Muscle layer of colon (tissue), 2 donors: Measurements from ENCODE around the gene NOXA1.
A peak's percentile ranks its signal among the peaks of the same experiment; 100 is the strongest.
"Not testable (repeated sequence)": the region's sequence is repeated elsewhere in the genome, so short reads cannot be mapped to it uniquely, and the experiment has no call there.

Source experiments
- H3K27ac ChIP-seq: one replicate; pipeline ENCODE4 v1.7.0; 2013; ENCODE audit warnings: low read depth, mild to moderate bottlenecking, low read length, moderate library complexity
- H3K27me3 ChIP-seq, 2 donors: one replicate each; pipeline ENCODE4 v1.7.0; 2013; ENCODE audit warnings: low read length in 2 of 2, mild to moderate bottlenecking in 2 of 2; ENCODE audit not compliant: insufficient read depth in 2 of 2, control insufficient read depth in 1 of 2
- H3K36me3 ChIP-seq: one replicate; pipeline ENCODE4 v1.7.0; 2013; ENCODE audit warnings: mild to moderate bottlenecking, low read length; ENCODE audit not compliant: insufficient read depth
- H3K4me1 ChIP-seq: one replicate; pipeline ENCODE4 v1.7.0; 2013; ENCODE audit warnings: mild to moderate bottlenecking, low read length; ENCODE audit not compliant: insufficient read depth
- H3K4me3 ChIP-seq, 2 donors: one replicate each; pipeline ENCODE4 v1.7.0; 2013; ENCODE audit warnings: low read length in 2 of 2, low read depth in 1 of 2, mild to moderate bottlenecking in 1 of 2, moderate library complexity in 1 of 2
- H3K9ac ChIP-seq: one replicate; pipeline ENCODE4 v1.7.0; 2013; ENCODE audit warnings: low read length
- H3K9me3 ChIP-seq: one replicate; pipeline ENCODE4 v1.7.0; 2013; ENCODE audit warnings: mild to moderate bottlenecking, low read length
- donor health status: abdominal sarcoma.
- donor health status: Adenocarcinoma of cecum.

The NOXA1 gene

DNA sequence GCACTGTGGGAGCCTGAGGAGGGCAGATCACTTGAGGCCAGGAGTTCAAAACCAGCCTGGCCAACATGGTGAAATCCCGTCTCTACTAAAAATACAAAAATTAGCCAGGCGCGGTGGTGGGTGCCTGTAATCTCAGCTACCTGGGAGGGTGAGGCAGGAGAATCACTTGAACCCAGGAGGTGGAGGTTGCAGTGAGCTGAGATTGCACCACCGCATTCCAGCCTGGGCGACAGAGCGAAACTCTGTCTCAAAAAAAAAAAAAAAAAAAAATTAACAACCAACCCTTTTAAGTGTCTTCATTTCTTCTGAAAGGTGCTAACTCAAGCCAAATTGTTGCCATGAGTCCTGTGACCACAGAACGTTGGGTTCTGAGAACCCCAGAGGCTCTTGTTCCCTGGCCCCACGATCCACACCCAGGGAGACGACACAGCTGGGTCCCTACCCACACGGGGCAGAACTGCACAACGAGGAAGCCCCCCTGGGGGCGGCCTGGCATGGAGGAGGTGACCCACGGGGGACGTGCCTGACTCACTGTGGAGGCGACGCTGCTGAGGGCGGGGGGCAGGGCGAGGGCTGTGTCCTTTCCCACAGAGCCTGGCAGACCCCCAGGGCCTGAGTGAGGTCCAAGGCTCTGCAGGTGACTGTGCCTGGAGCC is 12.8 kb upstream of the NOXA1 start:
- not testable (repeated sequence) for H3K36me3 ChIP-seq, H3K4me1 ChIP-seq, H3K4me3 ChIP-seq, H3K9me3 ChIP-seq, H3K9ac ChIP-seq, H3K27me3 ChIP-seq, H3K27ac ChIP-seq

DNA sequence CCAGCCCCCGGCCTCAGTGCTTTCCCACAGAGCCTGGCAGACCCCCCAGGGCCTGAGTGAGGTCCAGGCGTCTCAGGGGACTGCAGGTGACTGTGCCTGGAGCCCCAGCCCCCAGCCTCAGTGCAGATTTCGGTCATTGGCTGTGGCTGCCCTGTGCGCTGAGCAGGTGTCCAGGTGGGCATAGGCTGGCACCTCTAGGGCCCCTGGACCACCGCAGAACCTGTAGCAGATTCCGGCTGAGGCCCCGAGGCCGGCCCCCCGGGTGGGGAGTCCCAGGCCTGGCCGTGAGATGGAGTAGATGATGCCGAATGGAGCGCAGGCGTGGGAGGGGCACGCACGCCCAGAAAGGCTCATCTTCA is 12.3 kb upstream of the NOXA1 start:
- Histone ChIP-seq H3K9ac (no peak overlapping the region), H3K4me3 (no peak overlapping the region), H3K9me3 (no peaks in the 10 kb centered on the region), H3K27me3 (peaks cover 0 to 7% of the 10 kb centered on the region in 2 donors), H3K27ac (no peak overlapping the region), H3K36me3 (no peaks in the 10 kb centered on the region), H3K4me1 (no peaks in the 10 kb centered on the region)

DNA sequence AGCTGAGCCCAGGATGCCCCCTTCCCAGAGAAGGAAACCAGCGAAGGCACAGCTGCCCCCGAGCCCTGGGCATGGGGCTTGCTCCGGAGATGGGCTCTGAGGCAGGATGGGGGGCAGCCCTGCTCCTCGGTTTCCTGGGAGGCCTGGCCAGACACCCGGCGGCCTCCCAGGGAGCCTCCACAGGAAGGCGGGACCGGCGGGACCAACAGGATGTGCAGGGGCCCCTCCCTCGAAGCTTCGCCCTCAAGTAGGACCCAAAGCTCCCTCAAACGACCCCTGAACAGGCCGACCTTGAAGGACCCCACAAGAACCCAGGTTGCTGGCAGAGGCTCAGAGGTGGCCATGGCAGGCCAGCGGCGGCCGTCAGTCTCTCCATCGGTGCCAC is 11.9 kb upstream of the NOXA1 start:
- peaks cover 0 to 4% of the 10 kb centered on the region in 2 donors for H3K27me3 ChIP-seq
- H3K4me3 ChIP-seq: no peak overlapping the region
- H3K27ac ChIP-seq: no peak overlapping the region
- H3K4me1 ChIP-seq: no peaks in the 10 kb centered on the region
- no peaks in the 10 kb centered on the region for H3K36me3 ChIP-seq
- H3K9me3 ChIP-seq: no peaks in the 10 kb centered on the region
- no peak overlapping the region for H3K9ac ChIP-seq

DNA sequence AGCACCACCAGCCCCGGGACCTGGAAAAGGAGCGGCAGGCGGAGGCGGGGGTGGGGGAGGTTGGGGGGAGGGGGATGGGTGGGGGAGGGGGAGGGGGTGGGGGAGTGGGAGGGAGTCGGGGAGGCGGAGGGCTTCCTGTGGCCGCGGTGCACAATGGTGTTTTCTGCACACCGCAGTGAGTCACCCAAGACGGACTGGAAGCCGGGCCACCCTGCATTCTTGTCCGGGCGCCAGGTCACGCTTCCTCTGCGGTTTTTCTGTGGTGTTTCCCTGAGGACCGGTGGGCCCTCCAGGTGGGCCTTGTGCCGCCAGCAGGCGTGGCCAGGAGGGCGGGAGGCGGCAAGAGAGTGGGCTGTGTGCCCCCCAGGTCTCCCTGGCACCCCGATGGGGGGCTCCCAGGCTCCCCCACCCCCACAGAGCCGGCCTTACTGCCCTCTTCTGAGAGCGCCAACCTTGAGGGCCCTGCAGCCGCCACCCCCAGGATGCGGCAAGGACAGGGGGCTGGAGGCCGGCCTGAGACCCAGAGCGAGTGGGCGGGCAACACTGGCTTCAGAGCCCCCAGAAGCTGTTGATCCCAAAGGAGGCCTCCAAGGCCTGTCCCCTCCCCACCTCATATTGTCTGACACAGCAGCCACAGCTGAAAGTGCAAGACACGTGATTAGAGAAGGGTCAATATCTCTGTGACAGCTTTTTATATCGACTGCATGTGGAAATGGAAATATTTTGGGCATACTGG is 11.4 kb upstream of the NOXA1 start:
- no peaks in the 10 kb centered on the region for H3K36me3 ChIP-seq
- H3K4me3 ChIP-seq: no peak overlapping the region
- no peaks in the 10 kb centered on the region for H3K9me3 ChIP-seq
- H3K9ac ChIP-seq: no peak overlapping the region
- no peaks in the 10 kb centered on the region for H3K27me3 ChIP-seq
- H3K4me1 ChIP-seq: no peaks in the 10 kb centered on the region
- H3K27ac ChIP-seq: no peak overlapping the region

DNA sequence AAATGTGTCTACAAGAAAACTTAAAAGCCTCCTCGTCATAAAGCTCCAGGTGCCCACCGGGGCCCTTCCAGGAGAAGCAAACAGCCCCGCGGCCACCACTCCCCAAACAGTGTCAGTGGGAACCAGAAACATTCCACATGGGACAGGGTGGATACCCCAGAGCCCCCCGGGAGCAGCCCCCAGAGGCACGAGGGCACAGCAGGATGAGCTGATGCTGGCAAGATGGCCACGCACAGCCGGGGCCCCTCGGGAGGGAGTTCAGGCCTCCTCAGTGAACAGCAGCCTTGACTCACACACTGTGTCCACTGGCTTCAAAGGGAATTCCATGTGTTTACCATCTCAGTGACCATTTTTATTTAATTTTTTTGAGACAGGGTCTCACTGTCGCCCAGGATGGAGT is 10.8 kb upstream of the NOXA1 start:
- H3K9ac ChIP-seq: no peak overlapping the region
- no peaks in the 10 kb centered on the region for H3K36me3 ChIP-seq
- no peaks in the 10 kb centered on the region for H3K4me1 ChIP-seq
- H3K4me3 ChIP-seq: no peak overlapping the region
- no peaks in the 10 kb centered on the region for H3K9me3 ChIP-seq
- no peaks in the 10 kb centered on the region for H3K27me3 ChIP-seq
- H3K27ac ChIP-seq: no peak overlapping the region

DNA sequence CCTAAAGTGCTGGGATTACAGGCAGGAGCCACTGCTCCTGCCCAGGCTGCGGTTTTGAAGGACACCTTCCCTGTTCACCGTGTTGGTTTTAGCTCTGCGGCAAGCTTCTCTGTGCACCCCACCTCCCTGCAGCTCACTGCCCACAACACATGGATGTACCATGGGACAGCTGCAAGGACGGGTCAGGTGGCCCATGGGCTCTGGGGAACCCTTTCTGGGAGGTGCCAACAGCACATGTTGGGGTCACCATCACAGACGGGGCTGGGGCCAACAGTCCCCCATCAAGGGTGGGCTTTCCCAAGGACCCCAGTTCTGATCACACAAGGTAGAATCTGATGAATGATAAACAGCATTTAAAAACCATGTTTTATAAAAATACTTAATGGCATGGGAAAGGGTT is 7.7 kb upstream of the NOXA1 start:
- Histone ChIP-seq H3K4me3 (no peak overlapping the region), H3K36me3 (no peaks in the 10 kb centered on the region), H3K27me3 (no peaks in the 10 kb centered on the region), H3K4me1 (no peaks in the 10 kb centered on the region), H3K27ac (no peak overlapping the region), H3K9me3 (no peaks in the 10 kb centered on the region), H3K9ac (no peak overlapping the region)

DNA sequence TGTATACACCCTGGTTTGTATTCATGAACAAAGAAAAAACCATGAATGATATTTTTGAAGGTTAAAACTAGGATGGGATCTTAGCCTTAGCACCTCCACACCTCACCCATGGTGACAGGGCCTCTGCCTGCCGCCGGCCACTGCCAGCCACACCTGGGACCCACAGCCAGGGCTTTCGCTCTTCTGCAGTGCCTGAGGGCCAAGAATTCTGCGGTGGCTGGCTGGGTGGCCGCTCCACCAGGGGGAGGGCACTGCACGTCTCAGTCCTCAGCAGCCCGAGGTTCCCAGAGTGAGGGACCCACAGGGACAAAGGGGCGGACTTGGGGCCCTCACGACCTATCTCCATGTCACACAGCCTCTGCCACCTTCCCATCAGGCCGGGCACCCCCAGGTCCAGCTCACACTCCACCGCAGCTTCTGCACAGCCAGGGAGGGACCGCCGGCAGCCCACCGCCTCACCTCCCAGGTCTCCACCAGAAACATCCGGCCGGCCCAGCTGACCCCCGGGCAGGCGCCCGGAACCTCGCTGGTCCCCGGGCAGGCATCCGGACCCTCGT is 7.1 kb upstream of the NOXA1 start:
- H3K4me3 ChIP-seq: no peak overlapping the region

DNA sequence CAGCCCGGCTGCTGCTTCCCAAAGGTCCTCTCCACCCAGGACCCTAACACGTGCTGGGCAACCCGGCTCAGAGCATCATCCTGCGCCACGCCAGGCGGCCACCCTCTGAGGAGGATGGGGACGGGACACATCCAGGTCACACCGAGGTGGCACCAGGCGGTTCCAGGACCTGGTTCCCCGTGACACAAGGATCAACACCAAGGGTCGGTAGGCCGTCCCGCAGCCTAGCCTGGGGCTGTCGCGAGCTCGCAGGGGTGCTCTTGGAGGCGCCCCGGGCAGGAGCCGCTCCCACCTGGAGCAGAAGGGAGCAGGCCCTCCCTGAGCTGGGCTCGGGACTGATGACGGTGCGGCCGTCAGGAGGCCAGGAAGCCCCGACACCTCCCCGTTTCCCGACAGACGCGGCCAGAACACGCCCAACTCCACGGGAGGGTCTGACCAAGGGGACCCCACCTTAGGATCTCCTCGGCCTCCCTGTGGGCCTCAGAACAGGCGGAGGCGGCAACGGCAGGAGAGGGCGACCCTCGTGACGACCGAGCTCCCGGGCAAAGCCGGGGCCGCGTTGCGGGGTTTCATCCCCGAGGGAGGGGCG is 6.5 kb upstream of the NOXA1 start:
- Histone ChIP-seq H3K9me3 (no peaks in the 10 kb centered on the region), H3K4me3 (no peak overlapping the region), H3K36me3 (no peaks in the 10 kb centered on the region), H3K9ac (no peak overlapping the region), H3K27ac (no peak overlapping the region), H3K4me1 (peaks cover 2% of the 10 kb centered on the region), H3K27me3 (no peaks in the 10 kb centered on the region)

More for the DNA sequence above, 7.1 kb upstream of the NOXA1 start:
- no peak overlapping the region for H3K9ac ChIP-seq
- H3K27ac ChIP-seq: no peak overlapping the region
- H3K27me3 ChIP-seq: no peaks in the 10 kb centered on the region
- H3K36me3 ChIP-seq: no peaks in the 10 kb centered on the region
- H3K4me1 ChIP-seq: no peaks in the 10 kb centered on the region
- no peaks in the 10 kb centered on the region for H3K9me3 ChIP-seq

DNA sequence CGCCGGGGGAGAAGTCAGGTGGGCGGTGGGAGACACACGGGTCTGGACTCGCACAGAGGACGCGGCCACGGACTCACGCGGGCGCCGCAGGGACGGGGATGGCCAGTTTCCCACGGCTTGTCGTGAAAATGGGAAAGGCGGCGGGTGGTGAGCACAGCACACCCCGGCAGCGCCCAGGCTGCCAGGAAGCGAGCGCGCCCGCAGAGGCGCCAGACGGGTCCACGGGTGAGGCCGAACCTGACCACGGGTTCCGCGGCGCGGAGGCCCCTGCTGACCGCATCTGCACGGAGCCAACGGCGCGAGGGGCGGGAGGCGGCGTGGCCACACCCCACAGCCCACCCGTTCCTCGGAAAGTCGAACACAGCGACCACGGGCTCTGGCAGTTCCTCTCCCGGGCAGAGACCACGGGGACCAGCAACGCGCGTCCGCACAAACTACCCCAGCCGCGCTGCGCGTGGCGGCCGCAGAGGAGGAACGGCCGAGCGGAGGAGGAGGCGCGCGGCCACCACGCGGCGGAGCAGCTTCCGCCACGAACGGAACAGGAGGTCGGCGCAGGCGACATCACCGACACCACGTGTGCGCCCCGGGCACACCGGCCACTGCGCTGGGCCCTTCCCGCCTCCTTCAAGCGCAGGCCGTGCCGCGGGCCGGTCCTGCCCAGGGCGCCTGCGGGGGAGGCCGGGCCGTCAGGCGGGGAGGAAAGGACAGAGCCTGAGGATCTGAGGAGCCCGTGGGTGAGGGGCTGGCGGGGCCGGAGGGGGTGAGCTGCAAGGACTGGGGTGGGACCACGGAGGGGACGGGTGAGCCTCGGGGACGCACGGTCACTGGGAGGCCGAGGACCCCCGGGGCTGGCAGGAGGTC is 5.8 kb upstream of the NOXA1 start:
- Histone ChIP-seq H3K9ac (no peak overlapping the region), H3K27me3 (no peaks in the 10 kb centered on the region), H3K4me3 (peak overlapping the region in 1 of 2 donors; percentile 27), H3K27ac (no peak overlapping the region), H3K9me3 (no peaks in the 10 kb centered on the region), H3K4me1 (peaks cover 9% of the 10 kb centered on the region), H3K36me3 (no peaks in the 10 kb centered on the region)

DNA sequence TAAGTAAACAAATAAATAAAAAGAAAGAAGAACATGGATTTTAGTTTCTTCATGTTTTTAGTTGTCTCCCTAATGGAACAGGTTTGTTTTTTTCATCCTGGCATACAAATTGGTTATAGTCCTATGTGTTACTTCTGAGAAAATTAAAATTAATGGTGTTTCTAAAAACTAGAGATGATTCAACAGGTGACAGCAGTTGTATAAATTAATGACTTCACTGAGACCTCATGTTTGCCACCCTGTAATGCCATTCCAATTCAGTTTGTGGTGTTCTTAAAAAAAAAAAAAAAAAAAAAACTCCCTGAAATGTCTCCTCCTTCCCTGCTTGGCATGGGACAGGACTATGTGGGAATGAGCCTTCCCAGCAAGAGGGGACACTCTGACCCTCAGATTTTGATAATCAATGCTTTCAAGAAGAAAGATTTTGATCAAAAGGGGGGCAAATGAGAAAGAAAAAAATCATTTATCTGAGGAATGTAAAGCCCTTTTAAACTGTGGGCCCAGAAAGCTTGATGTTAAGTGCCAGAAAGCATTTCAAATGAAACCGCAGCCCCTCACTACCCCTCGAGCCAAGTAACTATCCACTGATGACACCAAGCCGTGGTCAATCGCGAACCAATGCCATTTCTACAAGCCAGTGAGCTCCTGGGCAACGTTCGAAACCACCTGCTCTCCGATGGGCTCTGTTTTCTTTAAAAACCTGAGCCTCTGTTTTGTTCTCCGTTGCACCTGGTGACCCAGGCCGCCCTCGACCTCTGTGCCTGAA is 1.2 kb upstream of the NOXA1 start:
- H3K27ac ChIP-seq: no peak overlapping the region
- no peaks in the 10 kb centered on the region for H3K36me3 ChIP-seq
- H3K4me1 ChIP-seq: peaks cover 10% of the 10 kb centered on the region
- no peaks in the 10 kb centered on the region for H3K9me3 ChIP-seq
- peak overlapping the region; percentile 53 for H3K9ac ChIP-seq
- H3K27me3 ChIP-seq: no peaks in the 10 kb centered on the region
- peak overlapping the region; percentile 51 to 83 for H3K4me3 ChIP-seq
